Neuronal stem cell (in vitro differentiated cells): ENCODE data around the gene TMEM221.

Experiments
- DNase-seq: peaks from one replicate; pipeline ENCODE4 v3.0.0-alpha.2; 2013; ENCODE audit warnings: low spot score
- H2AFZ ChIP-seq: one replicate; pipeline ENCODE4 v1.6.1; 2013; ENCODE audit warnings: mild to moderate bottlenecking, low read length, inconsistent platforms
- H2AK5ac ChIP-seq: 2 replicates; pipeline ENCODE4 v1.6.1; 2013; ENCODE audit warnings: low read depth, mild to moderate bottlenecking, inconsistent platforms, low read length, moderate library complexity, mixed read lengths
- H2BK120ac ChIP-seq: 2 replicates; pipeline ENCODE4 v1.6.1; 2013; ENCODE audit warnings: low read depth, mild to moderate bottlenecking, inconsistent platforms, low read length, moderate library complexity, mixed read lengths
- H2BK12ac ChIP-seq: one replicate; pipeline ENCODE4 v1.6.1; 2013; ENCODE audit warnings: low read length, inconsistent platforms
- H2BK15ac ChIP-seq: 2 replicates; pipeline ENCODE4 v1.6.1; 2013; ENCODE audit warnings: mild to moderate bottlenecking, low read length, inconsistent platforms, mixed read lengths
- H2BK5ac ChIP-seq: one replicate; pipeline ENCODE4 v1.6.1; 2013; ENCODE audit warnings: inconsistent platforms, mild to moderate bottlenecking, low read length, moderate library complexity
- H3K14ac ChIP-seq: one replicate; pipeline ENCODE4 v1.6.1; 2013; ENCODE audit warnings: low read length, inconsistent platforms
- H3K18ac ChIP-seq: 2 replicates; pipeline ENCODE4 v1.6.1; 2013; ENCODE audit warnings: low read length, inconsistent platforms
- H3K23ac ChIP-seq: 2 replicates; pipeline ENCODE4 v1.6.1; 2013; ENCODE audit warnings: low read depth, mild to moderate bottlenecking, mixed read lengths, low read length, inconsistent platforms; ENCODE audit not compliant: poor library complexity
- H3K27ac ChIP-seq: replicated peaks from 3 replicates; pipeline ENCODE4 v1.5.1; 2013; ENCODE audit warnings: low read length, inconsistent platforms
- H3K27me3 ChIP-seq, 3 experiments: 2 replicates each; pipeline ENCODE4 v1.6.1; 2013; ENCODE audit warnings: low read length in 3 of 3, mild to moderate bottlenecking in 2 of 3, inconsistent platforms in 1 of 3, low read depth in 1 of 3, mixed read lengths in 1 of 3, moderate library complexity in 1 of 3; ENCODE audit not compliant: control insufficient read depth in 3 of 3, insufficient read depth in 3 of 3
- H3K36me3 ChIP-seq, 2 donors: replicated peaks in 1 of 2; 2 replicates each; pipeline ENCODE4 v1.6.1; 2013; ENCODE audit warnings: low read length in 2 of 2; ENCODE audit not compliant: control insufficient read depth in 2 of 2, insufficient read depth in 2 of 2
- H3K4ac ChIP-seq: 2 replicates; pipeline ENCODE4 v1.6.1; 2013; ENCODE audit warnings: inconsistent platforms, mild to moderate bottlenecking, low read length, moderate library complexity
- H3K4me1 ChIP-seq, 2 donors: 1 replicate in 1 of 2; 2 replicates in 1 of 2; pipeline ENCODE4 v1.6.1; 2013; ENCODE audit warnings: low read length in 2 of 2, low read depth in 1 of 2; ENCODE audit not compliant: control insufficient read depth in 2 of 2, insufficient read depth in 1 of 2
- H3K4me2 ChIP-seq: one replicate; pipeline ENCODE4 v1.6.1; 2013; ENCODE audit warnings: mild to moderate bottlenecking, low read length, inconsistent platforms; ENCODE audit not compliant: insufficient read depth, poor library complexity, severe bottlenecking
- H3K4me3 ChIP-seq, 2 donors: 2 replicates each; pipeline ENCODE4 v1.5.1; 2013; ENCODE audit warnings: low read length in 2 of 2, mild to moderate bottlenecking in 2 of 2, inconsistent platforms in 1 of 2, moderate library complexity in 1 of 2
- H3K79me1 ChIP-seq: one replicate; pipeline ENCODE4 v1.6.1; 2013; ENCODE audit warnings: low read depth, mild to moderate bottlenecking, inconsistent platforms, low read length, moderate library complexity
- H3K9ac ChIP-seq: one replicate; pipeline ENCODE4 v1.6.1; 2013; ENCODE audit warnings: mild to moderate bottlenecking, low read depth, low read length, inconsistent platforms; ENCODE audit not compliant: poor library complexity
- H3K9me3 ChIP-seq, 2 donors: replicated peaks in 1 of 2; 2 replicates each; pipeline versions ENCODE3 to v1.6.1; 2013; ENCODE audit warnings: low read length in 2 of 2, mild to moderate bottlenecking in 2 of 2, inconsistent platforms in 1 of 2, low read depth in 1 of 2, mixed read lengths in 1 of 2, moderate library complexity in 1 of 2; ENCODE audit not compliant: control insufficient read depth in 2 of 2, insufficient read depth in 1 of 2
- H4K8ac ChIP-seq: one replicate; pipeline ENCODE4 v1.6.1; 2013; ENCODE audit warnings: low read depth, mild to moderate bottlenecking, inconsistent platforms, low read length, moderate library complexity
- H4K91ac ChIP-seq: one replicate; pipeline ENCODE4 v1.6.1; 2013; ENCODE audit warnings: low read length, low read depth, mild to moderate bottlenecking, inconsistent platforms; ENCODE audit not compliant: poor library complexity
- WGBS, 2 donors: extraction: QIAGEN DNeasy Blood & Tissue Kit; methylation state at CpG; one replicate each; pipeline ENCODE4 v1.1.7; 2013; ENCODE audit warnings: missing lambda C conversion rate in 2 of 2, mixed read lengths in 1 of 2; ENCODE audit not compliant: insufficient read length in 2 of 2, insufficient replicate concordance in 1 of 2; ENCODE audit errors: extremely low coverage in 2 of 2; 5-methylcytosine and 5-hydroxymethylcytosine counted together

Gene TMEM221

DNA sequence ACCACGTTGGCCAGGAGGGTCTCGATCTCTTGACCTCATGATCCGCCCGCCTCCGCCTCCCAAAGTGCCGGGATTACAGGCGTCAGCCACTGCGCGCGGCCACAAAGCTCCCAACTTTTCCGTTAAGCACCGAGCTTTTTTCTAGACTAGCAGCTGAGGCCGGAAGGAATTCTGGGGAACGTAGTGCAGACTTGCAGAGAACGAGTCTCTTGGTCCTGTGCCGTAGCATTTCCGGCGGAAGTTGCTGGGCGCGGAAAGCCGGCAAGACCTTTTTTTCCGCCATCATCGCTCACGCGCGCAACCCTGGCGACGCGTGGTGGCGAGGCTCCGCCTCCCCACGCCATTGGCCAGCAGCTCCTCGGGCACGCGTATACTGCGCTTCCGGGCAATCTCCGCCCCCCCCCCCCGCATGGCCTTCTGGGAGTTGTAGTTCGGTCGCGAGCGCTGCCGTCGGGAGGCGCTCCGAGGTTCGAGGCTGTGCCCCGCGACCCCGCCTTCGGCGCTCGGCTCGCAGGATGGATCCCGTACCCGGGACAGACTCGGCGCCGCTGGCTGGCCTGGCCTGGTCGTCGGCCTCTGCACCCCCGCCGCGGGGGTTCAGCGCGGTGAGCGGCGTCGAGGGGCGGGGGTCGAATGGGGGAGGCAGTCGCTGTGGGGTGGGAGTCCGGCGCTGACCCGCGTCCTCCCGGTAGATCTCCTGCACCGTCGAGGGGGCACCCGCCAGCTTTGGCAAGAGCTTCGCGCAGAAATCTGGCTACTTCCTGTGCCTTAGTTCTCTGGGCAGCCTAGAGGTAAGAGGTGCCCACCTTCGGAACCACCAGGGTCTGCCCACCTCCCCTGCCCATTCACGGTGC, 28.6 kb downstream of the TMEM221 start, which contains the start of gene MVB12A:
TSS of gene MVB12A (plus strand) at position 427 of the 854 bp plus-strand sequence. CDS start at position 516, 89 bp downstream.
- H4K8ac ChIP-seq = peak within 1 kb of the TSS; percentile 98
- H3K4me2 ChIP-seq = peak within 1 kb of the TSS; percentile 89
- peak; percentile 99 for DNase-seq
- H2AFZ ChIP-seq = peak within 1 kb of the TSS; percentile 100
- H3K18ac ChIP-seq = peak within 1 kb of the TSS; percentile 95
- H2BK5ac ChIP-seq = peak within 1 kb of the TSS; percentile 87
- peak within 1 kb of the TSS; percentile 85 for H3K23ac ChIP-seq
- peak within 1 kb of the TSS; percentile 83 for H2BK120ac ChIP-seq
- H3K27ac ChIP-seq = peak within 1 kb of the TSS; percentile 79
- peak within 1 kb of the TSS; percentile 98 for H2BK15ac ChIP-seq
- H3K9me3 ChIP-seq = no peaks in the 10 kb centered on the region
- peak within 1 kb of the TSS; percentile 94 for H3K14ac ChIP-seq
- H2BK12ac ChIP-seq = peak within 1 kb of the TSS; percentile 58
- H3K4ac ChIP-seq = no peak within 1 kb of the TSS
- peak within 1 kb of the TSS; percentile 99 for H2AK5ac ChIP-seq
- peaks cover 4% of the 10 kb centered on the region for H3K79me1 ChIP-seq
- H3K4me3 ChIP-seq = peak within 1 kb of the TSS; percentile 69 to 86
- H3K27me3 ChIP-seq = no peaks in the 10 kb centered on the region
- no CpG with 5 or more reads among the region's 85 CpGs for WGBS, 2 donors
- H3K4me1 ChIP-seq = peaks cover 6 to 17% of the 10 kb centered on the region in 2 donors
- peak within 1 kb of the TSS; percentile 64 for H4K91ac ChIP-seq
- H3K9ac ChIP-seq = peak within 1 kb of the TSS; percentile 92
- peaks cover 2 to 4% of the 10 kb centered on the region in 2 donors for H3K36me3 ChIP-seq

DNA sequence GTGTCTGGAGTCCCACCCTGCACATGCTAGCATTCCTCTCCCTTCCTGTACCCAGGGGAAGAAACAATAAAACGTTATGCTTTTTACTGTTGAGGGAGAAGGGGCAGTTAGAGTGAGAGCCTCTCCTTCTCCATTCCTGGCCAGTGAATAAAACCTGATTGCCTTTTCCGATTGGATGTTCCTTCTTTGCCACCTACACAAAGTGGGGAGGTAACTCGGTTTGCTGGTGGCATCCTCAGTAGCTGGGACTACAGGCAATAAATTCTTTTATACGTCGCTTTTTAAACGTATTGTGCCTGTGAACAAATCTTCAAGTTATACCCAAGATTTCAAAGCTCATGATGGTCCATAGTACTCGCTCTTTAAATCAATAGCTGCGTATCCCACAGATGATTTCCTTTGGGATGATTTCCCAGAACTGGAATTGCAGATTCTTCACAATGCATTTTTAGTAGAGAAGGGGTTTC, 29.3 kb downstream of the TMEM221 start:
- no peak overlapping the region for H4K8ac ChIP-seq
- no peak overlapping the region for H2BK12ac ChIP-seq
- no peak overlapping the region for H2BK15ac ChIP-seq
- H3K27ac ChIP-seq = peak overlapping the region; percentile 79
- DNase-seq = no peak
- H3K4me3 ChIP-seq = peak overlapping the region; percentile 56 to 69
- peaks cover 4% of the 10 kb centered on the region for H3K79me1 ChIP-seq
- no peak overlapping the region for H3K18ac ChIP-seq
- H2AFZ ChIP-seq = peak overlapping the region; percentile 79
- peaks cover 3 to 14% of the 10 kb centered on the region in 2 donors for H3K4me1 ChIP-seq
- H3K36me3 ChIP-seq = peaks cover 2 to 4% of the 10 kb centered on the region in 2 donors
- no peak overlapping the region for H3K14ac ChIP-seq
- no peak overlapping the region for H3K23ac ChIP-seq
- H4K91ac ChIP-seq = no peak overlapping the region
- no peak overlapping the region for H2BK5ac ChIP-seq
- H3K9ac ChIP-seq = no peak overlapping the region
- no peak overlapping the region for H2AK5ac ChIP-seq
- peak overlapping the region; percentile 31 for H3K4me2 ChIP-seq
- WGBS, 2 donors = no CpG with 5 or more reads among the region's 8 CpGs
- no peaks in the 10 kb centered on the region for H3K27me3 ChIP-seq
- no peak overlapping the region for H3K4ac ChIP-seq
- H3K9me3 ChIP-seq = no peaks in the 10 kb centered on the region
- H2BK120ac ChIP-seq = no peak overlapping the region

DNA sequence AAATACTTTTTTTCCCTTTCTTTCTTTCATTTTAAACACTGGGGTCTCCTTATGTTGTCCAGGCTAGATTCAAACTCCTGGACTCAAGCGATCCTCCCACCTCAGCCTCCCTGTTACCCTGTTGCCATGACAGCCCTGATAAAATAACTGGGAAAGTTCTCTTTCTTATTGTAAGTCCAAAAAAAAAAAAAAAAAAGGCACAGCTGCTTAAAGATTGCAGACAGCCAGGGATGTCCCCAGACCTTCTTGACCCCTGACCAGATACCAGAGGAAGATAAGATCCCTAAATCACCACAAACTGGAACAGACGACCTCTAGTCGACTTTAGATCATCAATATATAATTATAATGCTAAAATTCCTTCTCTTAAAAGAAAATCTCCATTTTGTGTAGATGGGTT, 29.8 kb downstream of the TMEM221 start:
- no peak for DNase-seq

DNA sequence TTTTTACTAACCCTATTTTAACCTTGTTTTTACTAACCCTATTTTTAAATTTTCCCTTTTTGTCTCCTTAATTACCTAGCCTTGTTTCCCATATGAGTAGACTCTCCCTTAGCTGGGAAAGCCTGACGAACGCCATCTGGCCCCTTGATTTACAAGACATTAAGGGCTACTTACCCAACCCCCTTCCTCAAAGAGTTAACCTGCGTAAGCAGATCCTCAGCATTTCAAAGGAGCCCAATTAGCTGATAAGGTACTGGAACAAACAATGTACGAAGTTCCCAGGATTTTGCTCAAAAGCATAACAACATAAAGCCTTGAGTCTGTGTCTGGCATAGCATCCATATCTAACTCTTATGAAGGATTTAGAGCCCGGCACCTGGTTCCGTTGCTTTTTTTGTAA, 33.3 kb downstream of the TMEM221 start:
- Histone ChIP-seq H3K9me3 (no peaks in the 10 kb centered on the region), H3K4me2 (no peak overlapping the region), H4K91ac (no peak overlapping the region), H2BK12ac (no peak overlapping the region), H3K4me1 (peaks cover 6 to 7% of the 10 kb centered on the region in 2 donors), H3K14ac (no peak overlapping the region), H4K8ac (no peak overlapping the region), H2AFZ (no peak overlapping the region), H2BK5ac (no peak overlapping the region), H3K36me3 (no peaks in the 10 kb centered on the region), H3K18ac (no peak overlapping the region), H3K27ac (no peak overlapping the region), H3K4me3 (no peak overlapping the region), H3K4ac (no peak overlapping the region), H2BK120ac (no peak overlapping the region), H3K9ac (no peak overlapping the region), H2AK5ac (no peak overlapping the region), H3K27me3 (no peaks in the 10 kb centered on the region), H3K79me1 (peaks cover 2% of the 10 kb centered on the region), H3K23ac (no peak overlapping the region), H2BK15ac (no peak overlapping the region)
- no CpG with 5 or more reads among the region's 6 CpGs for WGBS, 2 donors
- no peak for DNase-seq

More for the DNA sequence above, 29.8 kb downstream of the TMEM221 start:
- no CpG with 5 or more reads among the region's 3 CpGs for WGBS, 2 donors
- Histone ChIP-seq H4K8ac (no peak overlapping the region), H3K27ac (no peak overlapping the region), H2BK12ac (no peak overlapping the region), H3K27me3 (no peaks in the 10 kb centered on the region), H3K79me1 (peaks cover 4% of the 10 kb centered on the region), H3K4ac (no peak overlapping the region), H3K4me2 (no peak overlapping the region), H3K4me3 (peak overlapping the region in 1 of 2 donors; percentile 69), H2BK15ac (no peak overlapping the region), H3K9ac (no peak overlapping the region), H3K23ac (no peak overlapping the region), H2AFZ (peak overlapping the region; percentile 79), H4K91ac (no peak overlapping the region), H3K14ac (no peak overlapping the region), H2BK5ac (no peak overlapping the region), H3K36me3 (peaks cover 0 to 3% of the 10 kb centered on the region in 2 donors), H3K9me3 (no peaks in the 10 kb centered on the region), H2AK5ac (no peak overlapping the region), H3K18ac (no peak overlapping the region), H2BK120ac (no peak overlapping the region), H3K4me1 (peaks cover 3 to 14% of the 10 kb centered on the region in 2 donors)
